Measurements from ENCODE around the gene GBF1. TPM values are rescaled to one million over a fixed set of nuclear protein-coding genes. Genes with fewer than 3 reads are reported as not detected.

Gene GBF1
- total RNA-seq, 1 experiment from 2014 or later, result 23.7 TPM

GRCh38 chr10:102379383-102379782, 134.1 kb downstream of the GBF1 start:
- H3K4me1 Mint-ChIP-seq, result no peaks in the 10 kb centered on the region
- H3K9me3 Mint-ChIP-seq, result no peaks in the 10 kb centered on the region
- Histone ChIP-seq H3T11ph (ENCODE audit: low read length) (no peak overlapping the region), H3K23ac (ENCODE audit: insufficient read length, low read depth, low read length) (no peak overlapping the region), H2BK15ac (ENCODE audit: low read depth, low read length) (no peak overlapping the region), H3K9me3 (ENCODE audit: control insufficient read depth, low read depth, low read length) (no peaks in the 10 kb centered on the region), H3K23me2 (ENCODE audit: insufficient read length, low read depth, low read length, poor library complexity, severe bottlenecking) (no peaks in the 10 kb centered on the region), H2BK5ac (ENCODE audit: insufficient read length, low read length) (no peak overlapping the region), H4K5ac (ENCODE audit: insufficient read length, low read depth, low read length) (no peak overlapping the region), H2BK20ac (ENCODE audit: low read depth, low read length, poor library complexity, severe bottlenecking) (no peak overlapping the region), H2BK120ac (ENCODE audit: low read depth, low read length, poor library complexity, severe bottlenecking) (no peak overlapping the region), H2AK5ac (ENCODE audit: insufficient read length, low read length) (no peak overlapping the region), H3K18ac (ENCODE audit: insufficient read length, low read depth, low read length) (no peak overlapping the region), H3K4me2 (ENCODE audit: insufficient read depth, insufficient read length, low read length) (no peak overlapping the region), H4K20me1 (ENCODE audit: control insufficient read depth, insufficient read depth, insufficient read length) (no peaks in the 10 kb centered on the region), H3K14ac (ENCODE audit: insufficient read depth, low read length) (no peak overlapping the region), H3K4ac (ENCODE audit: low read depth, low read length) (no peak overlapping the region), H3K79me2 (ENCODE audit: insufficient read depth, low read length) (no peaks in the 10 kb centered on the region), H3K27ac (ENCODE audit: insufficient read length, low read depth, low read length) (no peak overlapping the region), H2AFZ (ENCODE audit: low read length) (no peak overlapping the region), H3K79me1 (ENCODE audit: insufficient read depth, low read depth, low read length, poor library complexity, severe bottlenecking) (no peaks in the 10 kb centered on the region), H4K91ac (ENCODE audit: insufficient read length, low read depth, low read length) (no peak overlapping the region), H3K56ac (ENCODE audit: insufficient read length, low read depth, low read length) (no peak overlapping the region), H4K8ac (replicated peaks; ENCODE audit: insufficient read length, low read depth, low read length) (no peak overlapping the region), H3K4me1 (ENCODE audit: insufficient read depth, low read length) (no peaks in the 10 kb centered on the region), H3K27me3 (ENCODE audit: insufficient read depth, low read length) (no peaks in the 10 kb centered on the region), H3K9ac (ENCODE audit: extremely low read depth, insufficient read length, low read length) (no peak overlapping the region), H2BK12ac (ENCODE audit: insufficient read length, low read depth, low read length) (no peak overlapping the region)
- no CpG with 5 or more reads among the region's 6 CpGs for WGBS (ENCODE audit: extremely low coverage, insufficient read length, low lambda C conversion rate)
- H3K27ac Mint-ChIP-seq, result no peak overlapping the region
- no peak for TF ChIP-seq CTCF (conservative IDR thresholded peaks at IDR 0.05)
- no peak for DNase-seq
- peaks cover 8 to 38% (median 23%) of the 10 kb centered on the region in 3 experiments for H3K36me3 Mint-ChIP-seq (ENCODE audit: insufficient read depth in 1 of 3, low read depth in 3 of 3)
- no peak overlapping the region for H3K4me3 Mint-ChIP-seq
- no peaks in the 10 kb centered on the region for H3K27me3 Mint-ChIP-seq (ENCODE audit: low read depth)
